Colonic mucosa (tissue), 4 donors: ENCODE data around the gene HADH. TPM values are rescaled to one million over a fixed set of nuclear protein-coding genes. Genes with fewer than 3 reads are reported as not detected.

ENCODE experiments used
- DNase-seq: peaks from one replicate; pipeline ENCODE4 v3.0.0-alpha.2; 2020
- H3K27ac ChIP-seq: fragments of 200-600 bp; one replicate; pipeline ENCODE4 v1.8.0; 2021
- H3K27me3 ChIP-seq: fragments of 200-600 bp; one replicate; pipeline ENCODE4 v1.8.0; 2021
- H3K36me3 ChIP-seq: fragments of 200-600 bp; one replicate; pipeline ENCODE4 v1.8.0; 2021
- H3K4me1 ChIP-seq: fragments of 200-600 bp; one replicate; pipeline ENCODE4 v1.8.0; 2021; ENCODE audit warnings: mild to moderate bottlenecking
- H3K4me3 ChIP-seq: fragments of 200-600 bp; one replicate; pipeline ENCODE4 v1.8.0; 2021
- H3K9ac ChIP-seq, 2 donors: one replicate each; pipeline ENCODE4 v1.7.0; 2013; ENCODE audit warnings: control low read depth in 2 of 2, low read depth in 2 of 2, low read length in 2 of 2
- H3K9me3 ChIP-seq: fragments of 200-600 bp; one replicate; pipeline ENCODE4 v1.8.0; 2021
- intact Hi-C: fragments of 100-400 bp; cut with DNase I; formaldehyde crosslinking; loops from one replicate; pipeline ENCODE4 v1.14.1; 2022
- total RNA-seq, 2 donors: library from RNA; stranded (reverse); fragmentation: NEBNext Ultra II Directional in 1 of 2; extraction: Animal tissue kit (Norgen Biotek cat#: 25700) in 1 of 2; gene quantifications; one replicate each; pipeline ENCODE4 v1.2.1, GENCODE V29; 2021
- TF ChIP-seq, protein P1 (sequence below): fragments of 200-600 bp; IDR thresholded peaks from one replicate; pipeline ENCODE4 v1.8.0; 2022; ENCODE audit warnings: antibody characterized with exemption, mild to moderate bottlenecking
- donor health status: healthy.
- donor health status: DM: no; HTN: no; CAD: no.
- donor health status: DM: no; HTN: no; CAD: no.

HADH gene
- total RNA-seq, 2 donors from 2014 or later, result 121 to 213 TPM

DNA sequence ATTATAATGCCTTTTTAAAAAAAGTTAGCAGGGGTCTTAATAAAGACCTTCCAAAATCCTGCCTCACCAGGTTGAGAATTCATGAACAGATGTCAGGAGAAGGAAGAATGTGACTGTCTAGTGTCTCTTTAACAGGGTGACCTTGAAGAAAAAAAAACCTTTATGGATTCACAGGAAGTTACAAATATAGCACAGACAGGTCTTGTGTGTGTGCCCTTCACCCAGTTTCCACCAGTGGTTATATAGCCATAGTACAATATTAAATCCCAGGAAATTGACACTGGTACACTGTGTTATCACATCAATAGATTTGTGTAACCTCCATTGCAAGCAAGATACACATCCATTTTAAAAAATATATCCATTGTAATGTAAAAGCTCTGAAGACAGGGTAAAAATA, 43.7 kb downstream of the HADH start:
- TF ChIP-seq, protein P1, sequence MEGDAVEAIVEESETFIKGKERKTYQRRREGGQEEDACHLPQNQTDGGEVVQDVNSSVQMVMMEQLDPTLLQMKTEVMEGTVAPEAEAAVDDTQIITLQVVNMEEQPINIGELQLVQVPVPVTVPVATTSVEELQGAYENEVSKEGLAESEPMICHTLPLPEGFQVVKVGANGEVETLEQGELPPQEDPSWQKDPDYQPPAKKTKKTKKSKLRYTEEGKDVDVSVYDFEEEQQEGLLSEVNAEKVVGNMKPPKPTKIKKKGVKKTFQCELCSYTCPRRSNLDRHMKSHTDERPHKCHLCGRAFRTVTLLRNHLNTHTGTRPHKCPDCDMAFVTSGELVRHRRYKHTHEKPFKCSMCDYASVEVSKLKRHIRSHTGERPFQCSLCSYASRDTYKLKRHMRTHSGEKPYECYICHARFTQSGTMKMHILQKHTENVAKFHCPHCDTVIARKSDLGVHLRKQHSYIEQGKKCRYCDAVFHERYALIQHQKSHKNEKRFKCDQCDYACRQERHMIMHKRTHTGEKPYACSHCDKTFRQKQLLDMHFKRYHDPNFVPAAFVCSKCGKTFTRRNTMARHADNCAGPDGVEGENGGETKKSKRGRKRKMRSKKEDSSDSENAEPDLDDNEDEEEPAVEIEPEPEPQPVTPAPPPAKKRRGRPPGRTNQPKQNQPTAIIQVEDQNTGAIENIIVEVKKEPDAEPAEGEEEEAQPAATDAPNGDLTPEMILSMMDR, result no peak
- H3K4me1 ChIP-seq, result no peaks in the 10 kb centered on the region
- H3K9ac ChIP-seq, result no peak overlapping the region
- DNase-seq, result no peak
- no peak overlapping the region for H3K4me3 ChIP-seq
- intact Hi-C loops, result no loop called here
- no peaks in the 10 kb centered on the region for H3K36me3 ChIP-seq
- H3K9me3 ChIP-seq, result no peaks in the 10 kb centered on the region
- no peak overlapping the region for H3K27ac ChIP-seq
- H3K27me3 ChIP-seq, result no peaks in the 10 kb centered on the region

DNA sequence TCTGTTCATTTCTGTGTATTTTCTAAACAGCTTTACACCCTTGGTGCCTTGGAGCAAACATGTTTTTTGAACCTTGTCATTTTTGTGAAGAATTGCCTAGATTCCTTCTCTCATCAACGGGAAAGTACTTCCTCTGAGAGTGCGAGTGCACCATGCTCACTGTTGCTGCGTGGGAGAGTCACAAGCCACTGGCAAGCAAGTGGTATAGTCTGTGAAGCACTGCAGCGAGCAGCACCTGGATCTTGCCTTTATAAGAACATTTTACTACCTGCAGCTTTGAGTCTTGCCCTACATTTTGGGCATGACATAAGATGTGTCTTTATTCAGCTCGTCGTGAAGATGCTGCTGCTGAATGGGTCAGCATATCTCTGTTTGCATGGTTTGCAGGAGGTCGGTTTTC, 44.9 kb downstream of the HADH start:
- Histone ChIP-seq H3K27me3 (no peaks in the 10 kb centered on the region), H3K9ac (no peak overlapping the region), H3K4me3 (no peak overlapping the region), H3K9me3 (no peaks in the 10 kb centered on the region), H3K4me1 (no peaks in the 10 kb centered on the region), H3K27ac (no peak overlapping the region), H3K36me3 (no peaks in the 10 kb centered on the region)
- TF ChIP-seq, protein P1, result no peak
- DNase-seq, result no peak
- intact Hi-C loops, result no loop called here

DNA sequence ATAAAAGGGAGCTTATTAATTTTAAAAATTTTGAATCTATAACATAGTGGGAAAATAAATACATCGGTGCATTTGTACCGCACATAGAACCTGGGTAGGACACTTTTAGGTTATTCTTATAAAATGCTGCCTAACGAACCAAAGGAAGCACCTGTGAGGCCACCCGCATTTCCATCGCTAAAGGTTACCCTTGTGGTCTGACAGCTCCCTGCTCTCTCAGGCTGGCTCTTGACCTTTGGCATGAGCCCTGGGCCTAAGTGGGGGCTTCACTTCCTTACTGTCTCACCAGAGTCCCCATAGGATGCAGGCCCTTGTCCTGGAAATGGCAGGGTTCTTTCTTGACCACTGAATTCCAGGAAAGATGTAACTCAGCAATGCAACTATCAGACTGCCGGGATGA, 46.0 kb downstream of the HADH start:
- intact Hi-C loops, result no loop called here
- TF ChIP-seq, protein P1, result no peak
- no peak for DNase-seq
- Histone ChIP-seq H3K27me3 (no peaks in the 10 kb centered on the region), H3K9me3 (no peaks in the 10 kb centered on the region), H3K4me1 (no peaks in the 10 kb centered on the region), H3K27ac (no peak overlapping the region), H3K9ac (no peak overlapping the region), H3K36me3 (no peaks in the 10 kb centered on the region), H3K4me3 (no peak overlapping the region)

DNA sequence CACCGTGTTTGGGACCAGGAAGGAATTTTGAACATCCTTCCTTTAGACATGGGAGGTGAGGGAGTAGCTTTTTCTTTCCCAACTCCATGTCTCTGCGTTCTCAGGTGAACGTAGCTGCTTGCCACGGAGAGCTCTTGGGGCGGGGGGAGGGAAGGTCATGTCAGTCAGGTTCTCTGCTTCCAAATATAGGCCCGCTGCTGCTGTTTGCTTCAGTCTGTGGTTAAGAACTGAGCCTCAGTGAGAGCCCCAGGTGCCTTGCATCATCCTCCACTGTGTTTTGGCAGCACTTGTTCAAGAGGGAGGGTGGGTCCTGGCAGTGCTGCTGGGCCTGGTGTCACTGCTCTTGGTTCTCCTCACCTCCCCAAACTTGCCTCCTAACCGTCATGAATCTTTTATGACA, 46.5 kb downstream of the HADH start:
- H3K27me3 ChIP-seq, result no peaks in the 10 kb centered on the region
- H3K4me3 ChIP-seq, result no peak overlapping the region
- TF ChIP-seq, protein P1, result no peak
- H3K9me3 ChIP-seq, result no peaks in the 10 kb centered on the region
- DNase-seq, result no peak
- no peaks in the 10 kb centered on the region for H3K4me1 ChIP-seq
- H3K36me3 ChIP-seq, result no peaks in the 10 kb centered on the region
- H3K9ac ChIP-seq, result no peak overlapping the region
- intact Hi-C loops, result no loop called here
- no peak overlapping the region for H3K27ac ChIP-seq

DNA sequence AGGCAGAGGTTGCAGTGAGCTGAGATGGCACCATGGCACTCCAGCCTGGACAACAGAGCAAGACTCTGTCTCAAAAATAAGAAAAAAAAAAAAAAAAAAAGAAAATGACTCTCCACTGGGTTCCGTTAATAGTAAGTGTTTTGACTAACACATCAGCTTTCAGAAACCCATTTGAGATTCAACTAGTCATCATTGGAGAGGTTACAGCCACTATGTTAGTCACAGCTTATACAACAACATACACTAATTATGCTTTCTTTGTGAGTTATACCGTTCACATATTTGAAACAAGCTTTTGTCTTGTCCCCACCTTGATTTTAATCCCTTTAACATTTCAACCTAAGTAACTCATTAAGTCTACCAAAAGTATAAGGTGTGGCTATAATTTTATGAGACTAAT, 48.2 kb downstream of the HADH start:
- TF ChIP-seq, protein P1, result no peak
- Histone ChIP-seq H3K36me3 (no peaks in the 10 kb centered on the region), H3K9me3 (no peaks in the 10 kb centered on the region)

DNA sequence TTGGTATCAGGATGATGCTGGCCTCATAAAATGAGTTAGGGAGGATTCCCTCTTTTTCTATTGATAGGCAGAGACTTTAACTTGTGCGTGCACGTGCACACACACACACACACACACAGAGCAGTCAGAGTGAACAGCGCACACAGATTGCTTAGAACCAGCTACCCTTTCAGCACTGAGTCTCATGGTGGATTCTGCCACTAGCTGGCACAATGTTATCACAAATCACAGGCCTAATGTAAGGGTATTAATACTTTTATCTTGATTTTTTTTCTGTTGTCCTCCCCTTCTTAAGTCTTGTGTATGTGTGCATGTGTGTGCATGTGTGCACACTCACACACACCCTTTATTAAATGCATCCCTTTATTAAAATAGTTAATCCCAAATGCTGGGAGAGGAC, 53.2 kb downstream of the HADH start:
- no peak for DNase-seq
- Histone ChIP-seq H3K27me3 (no peaks in the 10 kb centered on the region), H3K9me3 (no peaks in the 10 kb centered on the region), H3K36me3 (no peaks in the 10 kb centered on the region), H3K27ac (no peak overlapping the region), H3K9ac (no peak overlapping the region), H3K4me3 (no peak overlapping the region), H3K4me1 (no peaks in the 10 kb centered on the region)
- intact Hi-C loops, result no loop called here
- TF ChIP-seq, protein P1, result no peak

More for the DNA sequence above, 48.2 kb downstream of the HADH start:
- DNase-seq, result no peak
- H3K4me1 ChIP-seq, result no peaks in the 10 kb centered on the region
- H3K27me3 ChIP-seq, result no peaks in the 10 kb centered on the region
- H3K9ac ChIP-seq, result no peak overlapping the region
- intact Hi-C loops, result no loop called here
- no peak overlapping the region for H3K4me3 ChIP-seq
- no peak overlapping the region for H3K27ac ChIP-seq
